Adipose tissue (tissue), 3 donors: Measurements from ENCODE around the gene ROBO1. TPM values are rescaled to one million over a fixed set of nuclear protein-coding genes. Genes with fewer than 3 reads are reported as not detected.

Experiments used
- H3K27ac ChIP-seq: one replicate; pipeline ENCODE4 v1.5.1; 2013; ENCODE audit warnings: low read depth, low read length
- WGBS, 3 donors: extraction: QIAGEN DNeasy Blood & Tissue Kit; methylation state at CpG; one replicate each; pipeline ENCODE4 v1.1.7; 2013; 5-methylcytosine and 5-hydroxymethylcytosine counted together
- polyA plus RNA-seq, 3 donors: library from polyadenylated mRNA; stranded (reverse); fragments of 200-250 nt; gene quantifications; one replicate each; pipeline ENCODE4 v1.2.3, GENCODE V29; 2013
- donor health status: healthy with polysubstance abuse.
- donor health status: Bipolar disorder and iron deficiency.
- donor health status: healthy.

ROBO1 gene
- polyA plus RNA-seq, 3 donors, result 1.8 to 12.3 (median 5.8) TPM

- 74 to 87% (median 86%) methylated on average over 2 of the region's 2 CpGs for WGBS, 3 donors
- H3K27ac ChIP-seq, result no peak overlapping the region
These were observed 911.6 kb downstream of the ROBO1 start for GRCh38 chr3:78856164-78856563.

- 77 to 92% (median 90%) methylated on average over 5 of the region's 5 CpGs for WGBS, 3 donors
- H3K27ac ChIP-seq, result no peak overlapping the region
These were observed 912.6 kb downstream of the ROBO1 start for GRCh38 chr3:78855190-78855589.

GRCh38 chr3:78848392-78849288 lies 919.2 kb downstream of the ROBO1 start:
- no peak overlapping the region for H3K27ac ChIP-seq
- 60 to 88% (median 86%) methylated on average over 7 of the region's 7 CpGs for WGBS, 3 donors

GRCh38 chr3:78847603-78848002 lies 920.2 kb downstream of the ROBO1 start:
- H3K27ac ChIP-seq, result no peak overlapping the region
- WGBS, 3 donors, result 53 to 73% (median 71%) methylated on average over 3 of the region's 3 CpGs

- no peak overlapping the region for H3K27ac ChIP-seq
- WGBS, 3 donors, result 59 to 72% (median 67%) methylated on average over 4 of the region's 4 CpGs
These were observed 920.6 kb downstream of the ROBO1 start for GRCh38 chr3:78847203-78847602.

- H3K27ac ChIP-seq, result no peak overlapping the region
- 31 to 50% (median 41%) methylated on average over 3 of the region's 3 CpGs for WGBS, 3 donors
These were observed 921.1 kb downstream of the ROBO1 start for GRCh38 chr3:78846718-78847117.

- H3K27ac ChIP-seq, result no peak overlapping the region
- 54 to 64% (median 58%) methylated on average over 3 of the region's 3 CpGs for WGBS, 3 donors
These were observed 922.2 kb downstream of the ROBO1 start for GRCh38 chr3:78845605-78846004.

GRCh38 chr3:78844307-78844706 lies 923.5 kb downstream of the ROBO1 start:
- 54 to 96% (median 91%) methylated on average over 4 of the region's 4 CpGs for WGBS, 3 donors
- H3K27ac ChIP-seq, result no peak overlapping the region

GRCh38 chr3:78839693-78840092 lies 928.1 kb downstream of the ROBO1 start:
- 30 to 53% (median 47%) methylated on average over 3 of the region's 3 CpGs for WGBS, 3 donors
- H3K27ac ChIP-seq, result no peak overlapping the region

- 72 to 88% (median 83%) methylated on average over 4 of the region's 4 CpGs for WGBS, 3 donors
- H3K27ac ChIP-seq, result no peak overlapping the region
These were observed 929.4 kb downstream of the ROBO1 start for GRCh38 chr3:78838362-78838761.

- H3K27ac ChIP-seq, result no peak overlapping the region
- WGBS, 3 donors, result 56 to 60% (median 58%) methylated on average over 3 of the region's 3 CpGs
These were observed 932.9 kb downstream of the ROBO1 start for GRCh38 chr3:78834910-78835309.

- 38 to 94% (median 93%) methylated on average over 5 of the region's 5 CpGs for WGBS, 3 donors
- H3K27ac ChIP-seq, result no peak overlapping the region
These were observed 935.0 kb downstream of the ROBO1 start for GRCh38 chr3:78832785-78833204.

- no peak overlapping the region for H3K27ac ChIP-seq
- 45 to 84% (median 78%) methylated on average over 1 of the region's 1 CpG for WGBS, 3 donors
These were observed 936.3 kb downstream of the ROBO1 start for GRCh38 chr3:78831446-78831972.

GRCh38 chr3:78830470-78830869 lies 937.3 kb downstream of the ROBO1 start:
- 36 to 63% (median 61%) methylated on average over 5 of the region's 5 CpGs for WGBS, 3 donors
- no peak overlapping the region for H3K27ac ChIP-seq

- WGBS, 3 donors, result 69 to 95% (median 79%) methylated on average over 4 of the region's 4 CpGs
- H3K27ac ChIP-seq, result no peak overlapping the region
These were observed 940.2 kb downstream of the ROBO1 start for GRCh38 chr3:78827618-78828017.

GRCh38 chr3:78825858-78826215 lies 942.0 kb downstream of the ROBO1 start:
- no peak overlapping the region for H3K27ac ChIP-seq

GRCh38 chr3:78825118-78825857 lies 942.5 kb downstream of the ROBO1 start:
- WGBS, 3 donors, result 61 to 68% (median 64%) methylated on average over 5 of the region's 5 CpGs
- H3K27ac ChIP-seq, result no peak overlapping the region

- H3K27ac ChIP-seq, result no peak overlapping the region
- WGBS, 3 donors, result 38 to 85% (median 82%) methylated on average over 1 of the region's 1 CpG
These were observed 943.9 kb downstream of the ROBO1 start for GRCh38 chr3:78823859-78824258.

- H3K27ac ChIP-seq, result no peak overlapping the region
- 66 to 89% (median 88%) methylated on average over 4 of the region's 4 CpGs for WGBS, 3 donors
These were observed 944.4 kb downstream of the ROBO1 start for GRCh38 chr3:78823434-78823833.
